Lower leg skin (tissue), 3 donors: ENCODE measurements around the gene STARD10.
"Not testable (repeated sequence)": the region's sequence is repeated elsewhere in the genome, so short reads cannot be mapped to it uniquely, and the experiment has no call there.

Source experiments
- CTCF ChIP-seq, 3 donors: fragments of 450-650 bp; IDR thresholded peaks; one replicate each; pipeline ENCODE4 v1.5.1; 2016; ENCODE audit warnings: antibody characterized with exemption in 3 of 3, mild to moderate bottlenecking in 3 of 3, moderate library complexity in 2 of 3
- POLR2A ChIP-seq, 2 donors: fragments of 450-650 bp; IDR thresholded peaks; one replicate each; pipeline ENCODE4 v1.6.1; 2016 to 2017; ENCODE audit warnings: antibody characterized with exemption in 2 of 2, mild to moderate bottlenecking in 1 of 2, moderate library complexity in 1 of 2

GRCh38 chr11:72791228-72791627 is 2.6 kb downstream of the STARD10 start:
- not testable (repeated sequence) for TF ChIP-seq CTCF, POLR2A (IDR thresholded peaks at IDR 0.05)
